Right hindlimb (tissue), 1 donor: ENCODE measurements around the gene MAGI2.

Experiments
- DNase-seq: peaks from one replicate; pipeline ENCODE4 v3.0.0-alpha.2; 2018

MAGI2 gene

DNA sequence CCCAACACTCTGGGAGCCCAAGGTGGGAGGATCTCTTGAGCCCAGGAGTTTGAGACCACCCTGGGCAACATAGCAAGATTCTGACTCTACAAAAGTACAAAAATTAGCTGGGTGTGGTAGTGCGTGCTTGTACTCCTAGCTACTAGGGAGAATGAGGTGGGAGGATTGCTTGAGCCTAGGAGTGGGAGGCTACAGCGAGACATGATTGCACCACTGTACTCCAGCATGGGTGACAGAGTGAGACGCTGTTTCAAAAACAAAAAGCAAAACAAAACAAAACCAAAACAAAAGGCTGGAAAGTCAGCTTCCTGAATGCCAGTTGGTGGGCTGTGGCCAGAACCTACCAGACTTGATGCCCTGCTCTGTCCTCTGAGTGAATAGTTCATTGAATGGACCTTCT lies 1412.0 kb downstream of the MAGI2 start:
- no peak for DNase-seq

DNA sequence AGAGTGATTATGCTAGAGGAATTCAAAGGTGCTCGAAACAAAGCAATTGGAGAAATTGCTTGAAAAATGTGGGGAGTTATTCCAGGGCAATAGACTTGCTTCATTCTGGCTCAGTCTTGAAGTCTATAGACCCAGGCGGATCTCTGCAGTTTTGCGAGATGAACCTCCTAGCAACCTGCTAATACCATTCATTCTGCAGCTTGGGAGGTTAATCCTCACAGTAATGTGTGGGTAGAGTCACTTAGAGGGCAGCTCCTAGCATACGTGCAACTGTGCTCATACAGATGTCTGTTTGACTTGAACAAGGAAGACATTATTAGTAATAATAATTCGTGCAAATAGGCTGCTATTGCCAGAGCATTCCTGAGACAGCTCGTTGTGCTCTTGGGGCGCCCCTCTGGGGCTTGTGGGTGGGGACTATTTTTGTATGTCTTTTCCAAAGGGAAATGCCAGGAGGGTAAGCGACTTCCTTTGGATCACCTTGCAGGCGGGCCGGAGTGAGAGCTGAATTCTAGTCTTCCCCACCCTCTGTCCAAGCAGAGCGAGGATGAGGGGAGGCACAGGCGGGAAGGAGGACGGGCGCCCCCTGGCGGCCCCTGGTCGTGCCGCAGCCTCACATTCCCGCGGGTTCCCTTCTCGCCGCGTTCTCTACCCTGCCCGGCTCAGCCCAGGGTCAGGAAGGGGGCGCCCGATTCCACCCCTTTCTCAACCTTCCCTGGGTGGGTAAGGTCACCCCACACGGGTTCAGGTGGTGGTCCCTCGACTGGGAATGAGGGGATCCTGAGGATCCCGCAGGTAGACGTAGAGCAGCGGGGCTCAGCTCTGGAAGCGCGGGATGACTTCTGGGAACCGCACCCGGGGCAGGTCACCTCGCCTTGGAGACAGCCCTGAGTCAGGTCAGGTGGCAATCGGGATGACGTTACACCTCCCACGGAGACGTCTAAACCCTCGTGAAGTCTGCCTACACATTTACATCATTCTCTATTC lies 1413.4 kb downstream of the MAGI2 start:
- DNase-seq = no peak

DNA sequence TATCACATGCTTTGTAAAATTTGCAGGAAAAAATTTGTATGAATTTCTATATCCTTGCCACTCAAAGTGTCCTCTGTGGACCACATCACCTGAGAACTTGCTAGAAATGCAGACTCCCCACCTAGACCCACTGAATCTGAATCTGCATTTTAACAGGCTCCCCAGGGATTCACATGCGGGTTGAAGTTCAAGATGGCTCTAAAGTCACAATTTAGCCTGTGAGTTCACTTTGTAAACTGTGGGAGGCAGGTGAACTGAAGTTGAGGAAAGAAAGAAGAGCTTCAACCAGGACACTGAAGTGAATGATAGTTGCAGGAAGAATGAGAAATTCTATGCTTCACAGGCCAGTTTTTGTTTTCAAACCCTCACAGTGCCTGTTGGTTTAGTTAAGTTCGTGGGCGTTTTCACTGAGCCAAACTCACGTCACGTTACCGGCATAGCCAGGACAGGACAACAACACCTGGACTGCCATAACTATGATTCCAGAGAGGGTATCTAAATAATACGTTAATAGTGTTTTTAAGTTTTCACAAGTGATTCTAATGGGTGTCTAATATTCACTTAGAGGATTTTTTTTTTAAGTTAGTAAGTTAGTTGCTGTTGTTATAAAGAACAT lies 1414.9 kb downstream of the MAGI2 start:
- DNase-seq = no peak

DNA sequence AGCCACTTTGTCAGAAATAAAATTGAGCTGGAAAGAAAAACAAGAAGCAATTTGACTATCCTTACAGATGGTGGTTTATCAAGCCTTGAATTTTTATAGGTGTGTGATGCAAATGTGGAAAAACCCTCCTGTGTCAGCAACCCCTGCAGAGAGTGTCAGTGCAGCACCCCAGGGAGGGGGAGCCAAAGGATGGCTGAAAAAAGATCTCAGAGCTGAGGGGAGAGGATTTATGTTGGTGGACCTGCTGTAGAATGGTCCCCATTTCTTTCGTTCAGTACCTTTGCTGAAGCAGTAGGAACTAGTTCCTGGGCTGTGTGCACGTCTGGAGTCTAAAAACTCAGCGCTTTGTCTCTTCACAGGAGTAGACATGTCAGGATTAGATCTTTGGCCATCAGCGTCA lies 1415.9 kb downstream of the MAGI2 start:
- DNase-seq = no peak

DNA sequence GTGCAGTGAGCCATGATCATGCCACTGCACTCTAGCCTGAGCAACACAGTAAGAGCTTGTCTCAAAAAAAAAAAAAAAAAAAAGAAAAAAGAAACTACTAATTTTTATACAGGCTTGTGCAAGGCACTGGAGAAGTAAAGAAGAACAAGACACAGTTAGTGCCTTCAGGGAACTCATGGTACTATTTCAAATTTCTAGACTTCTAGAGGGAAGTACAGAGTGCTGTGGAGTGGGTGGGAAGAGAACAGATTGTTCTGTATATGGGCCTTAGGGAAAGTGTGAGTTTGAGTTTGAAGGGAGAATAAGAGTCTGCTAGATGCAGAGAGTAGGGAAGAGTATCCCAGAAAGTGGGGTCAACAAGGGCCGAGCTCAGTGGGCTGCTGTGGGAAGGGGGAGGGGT lies 1420.1 kb downstream of the MAGI2 start:
- no peak for DNase-seq

DNA sequence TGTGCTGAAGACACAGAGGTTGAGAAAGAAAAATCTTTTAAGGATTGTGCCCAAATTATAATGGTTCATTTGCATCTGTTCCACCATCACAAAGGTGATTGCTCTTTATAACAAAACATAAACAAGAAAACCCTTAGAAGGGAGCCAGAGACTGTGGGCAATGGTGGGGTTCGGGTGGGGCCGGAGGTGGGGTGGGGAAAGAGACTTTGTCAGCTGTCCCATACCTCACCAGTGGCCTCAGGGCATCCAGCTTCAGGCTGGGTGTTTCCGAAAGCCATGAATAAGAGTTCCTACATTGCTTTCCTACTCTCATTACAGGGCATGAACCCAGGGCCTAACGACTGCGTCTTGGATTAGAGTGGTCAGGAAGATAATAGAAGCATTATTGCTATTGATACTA lies 1427.0 kb downstream of the MAGI2 start:
- DNase-seq = no peak

DNA sequence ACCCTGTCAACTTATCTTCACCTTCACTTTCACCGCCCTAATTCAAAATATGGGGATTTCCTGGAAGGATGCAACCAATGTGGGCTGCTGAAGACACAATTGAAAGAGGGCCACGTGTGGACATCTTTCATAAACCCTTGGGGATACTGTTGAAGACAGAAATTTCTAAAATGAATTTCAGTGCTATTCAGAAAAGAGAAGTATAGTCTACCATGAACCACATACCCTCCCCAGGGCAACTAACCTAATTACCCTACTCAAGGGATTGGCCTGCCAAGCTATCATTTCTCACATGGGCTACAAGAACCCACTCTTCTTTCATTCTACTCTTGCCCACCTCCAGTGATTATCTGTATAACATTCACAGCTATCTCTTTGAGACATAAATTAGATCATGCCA lies 1428.9 kb downstream of the MAGI2 start:
- DNase-seq = no peak

DNA sequence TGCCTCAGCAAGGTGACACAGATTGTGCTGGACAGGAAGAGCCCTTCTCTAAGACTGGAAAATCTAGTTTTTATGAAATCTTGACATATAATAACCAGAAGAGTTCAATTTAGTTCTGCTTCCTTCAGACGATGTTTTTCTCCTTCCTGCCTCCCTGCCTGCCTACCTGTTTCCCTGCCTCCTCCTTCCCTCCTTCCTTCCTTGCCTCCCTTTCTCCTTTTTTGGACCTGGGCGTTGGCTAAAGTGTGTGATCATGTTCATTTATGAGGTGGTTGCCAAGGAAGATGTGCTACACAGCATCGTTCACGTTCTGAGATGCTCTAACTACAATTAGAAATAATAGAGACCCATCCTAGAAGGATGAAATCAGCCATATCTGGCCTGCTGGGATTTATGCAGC lies 1430.3 kb downstream of the MAGI2 start:
- DNase-seq = no peak

DNA sequence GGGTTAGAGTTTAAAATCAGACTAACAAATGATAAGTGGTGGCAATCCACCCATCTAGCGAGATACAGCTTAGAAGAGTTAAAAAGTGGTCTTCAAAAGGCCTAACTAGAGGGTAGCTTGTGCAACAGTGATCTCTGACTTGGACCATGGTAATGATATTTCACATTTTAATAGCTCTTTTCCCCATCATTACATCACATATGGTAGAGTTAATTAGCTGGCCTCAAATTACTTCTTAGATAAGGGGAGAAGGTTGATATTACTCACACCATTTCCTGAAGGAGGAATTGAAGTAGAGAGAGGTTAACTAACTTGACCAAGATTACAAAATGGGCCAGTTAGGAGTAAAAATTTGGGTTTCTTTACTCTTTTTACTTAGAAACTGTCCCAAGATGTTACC lies 1431.3 kb downstream of the MAGI2 start:
- DNase-seq = no peak

DNA sequence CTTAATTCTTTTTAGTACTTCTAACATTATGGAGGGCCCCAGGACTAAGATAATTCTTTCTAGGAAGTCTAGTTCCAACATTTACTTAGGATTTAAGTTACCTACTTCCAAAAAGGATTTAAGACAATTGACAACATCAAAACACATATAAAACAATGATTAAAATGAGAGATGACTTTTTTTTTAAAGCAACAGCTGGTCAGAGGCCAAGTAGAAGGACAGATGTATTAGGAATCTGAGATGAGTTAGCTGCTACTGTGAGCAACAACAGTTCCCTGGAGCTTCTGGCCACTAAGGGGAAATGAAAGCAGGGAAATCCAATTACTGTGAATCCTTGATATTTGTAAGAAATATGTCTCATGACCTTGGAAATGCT lies 1432.6 kb downstream of the MAGI2 start:
- DNase-seq = no peak

DNA sequence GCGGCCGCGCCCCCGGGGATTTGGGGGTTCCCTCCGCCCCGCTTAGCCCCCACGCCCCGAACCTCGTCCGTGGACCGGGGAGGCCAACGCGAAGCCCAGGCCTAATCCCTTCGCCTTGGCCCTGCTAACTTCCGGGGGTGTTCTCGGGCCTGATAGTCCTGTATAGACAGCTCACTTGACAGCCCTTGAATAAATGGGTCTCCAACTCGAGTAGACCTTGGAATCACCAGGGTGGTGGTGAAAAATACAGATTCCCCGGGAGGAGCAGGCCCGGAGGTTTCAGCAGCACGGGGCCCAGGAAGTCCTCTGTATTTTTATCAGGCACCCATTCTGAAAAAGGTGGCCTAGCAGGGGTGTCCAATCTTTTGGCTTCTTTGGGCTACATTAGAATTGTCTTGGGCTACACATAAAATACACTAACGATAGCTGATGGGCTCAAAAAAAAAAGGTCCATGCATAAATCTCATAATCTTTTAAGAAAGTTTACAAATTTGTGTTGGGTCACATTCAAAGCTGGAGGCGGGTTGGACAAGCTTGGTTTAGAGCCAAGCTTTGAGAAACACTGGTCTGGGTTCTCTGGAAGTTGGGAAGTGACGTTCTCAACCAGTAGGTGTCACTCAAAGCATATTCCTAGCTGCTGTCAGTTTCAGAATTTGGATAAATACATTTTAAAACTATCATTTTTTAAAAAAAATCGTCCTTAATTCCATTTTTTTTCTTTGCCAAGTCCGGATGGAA lies 1433.2 kb downstream of the MAGI2 start:
- DNase-seq = peak; percentile 72

DNA sequence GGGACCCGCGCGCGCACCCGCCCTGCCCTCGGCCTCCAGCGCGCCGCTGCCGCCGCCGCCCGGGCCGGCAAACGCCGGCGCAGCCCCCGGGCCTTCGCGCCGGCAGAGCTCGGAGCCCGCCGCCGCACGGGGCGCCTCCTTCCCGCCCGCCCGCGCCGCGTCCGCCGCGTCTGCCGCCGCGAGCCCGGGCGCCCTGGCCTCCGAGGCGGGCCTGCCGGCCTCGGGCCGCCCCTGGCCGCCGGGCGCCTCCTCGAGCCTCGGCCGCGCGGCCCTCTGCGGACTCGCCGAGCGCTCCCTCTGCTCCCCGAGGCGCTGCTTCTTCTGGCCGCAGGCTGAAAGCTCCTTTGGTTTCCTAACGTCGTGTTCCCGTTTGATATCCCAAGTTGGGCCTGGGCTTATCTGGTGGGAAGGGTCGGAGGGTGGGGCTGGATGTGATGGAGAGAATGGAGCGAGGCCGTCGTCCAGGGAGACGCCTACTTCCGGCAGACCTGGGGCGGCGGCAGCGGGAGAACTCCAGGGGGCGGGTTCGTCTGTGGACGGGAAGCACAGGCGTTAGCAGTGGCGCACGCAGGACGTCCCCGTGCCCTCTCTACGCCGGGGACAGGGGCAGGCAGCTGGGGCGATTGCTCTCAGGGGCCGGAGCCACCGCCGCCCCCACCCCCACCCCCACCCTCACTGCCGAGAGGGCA lies 1433.9 kb downstream of the MAGI2 start:
- peak; percentile 94 for DNase-seq

DNA sequence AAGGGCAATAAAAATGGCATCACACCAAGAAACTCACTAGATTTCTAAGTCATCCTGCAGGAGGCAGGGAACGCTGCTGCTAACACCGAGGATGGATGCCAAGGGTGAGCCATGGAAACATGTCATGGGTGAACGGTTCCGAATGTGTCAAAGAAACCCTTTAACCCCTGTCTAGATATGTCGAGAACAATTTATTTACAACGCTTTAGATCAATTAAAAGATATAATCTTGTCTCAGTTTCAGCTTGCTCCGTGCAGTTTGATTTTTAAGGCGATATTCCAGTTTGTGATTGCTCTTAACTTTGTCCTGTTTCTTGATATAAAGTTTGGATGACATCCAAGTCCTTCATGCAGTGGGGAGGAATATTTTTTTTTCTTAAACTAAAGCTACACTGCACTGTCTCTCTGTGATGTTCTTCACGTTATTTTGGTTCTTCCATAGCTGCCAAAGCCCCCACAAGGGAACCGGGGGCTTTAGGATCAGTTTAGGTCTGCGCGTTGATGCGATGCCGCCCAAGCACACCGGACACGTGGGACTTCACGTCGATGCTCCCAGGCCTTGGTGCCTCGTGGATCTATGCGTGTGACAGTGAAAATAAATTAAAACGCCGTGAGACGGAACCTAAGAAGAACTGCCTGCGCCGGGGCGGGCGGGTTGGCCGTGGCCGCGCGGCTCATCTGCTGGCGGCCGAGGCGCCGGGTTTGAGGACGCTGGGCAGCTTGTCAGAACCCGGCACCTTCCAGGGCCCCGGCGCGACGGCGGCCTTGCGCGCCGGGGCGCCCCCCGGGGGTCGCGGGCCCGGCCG lies 1434.6 kb downstream of the MAGI2 start:
- DNase-seq = peak; percentile 48

DNA sequence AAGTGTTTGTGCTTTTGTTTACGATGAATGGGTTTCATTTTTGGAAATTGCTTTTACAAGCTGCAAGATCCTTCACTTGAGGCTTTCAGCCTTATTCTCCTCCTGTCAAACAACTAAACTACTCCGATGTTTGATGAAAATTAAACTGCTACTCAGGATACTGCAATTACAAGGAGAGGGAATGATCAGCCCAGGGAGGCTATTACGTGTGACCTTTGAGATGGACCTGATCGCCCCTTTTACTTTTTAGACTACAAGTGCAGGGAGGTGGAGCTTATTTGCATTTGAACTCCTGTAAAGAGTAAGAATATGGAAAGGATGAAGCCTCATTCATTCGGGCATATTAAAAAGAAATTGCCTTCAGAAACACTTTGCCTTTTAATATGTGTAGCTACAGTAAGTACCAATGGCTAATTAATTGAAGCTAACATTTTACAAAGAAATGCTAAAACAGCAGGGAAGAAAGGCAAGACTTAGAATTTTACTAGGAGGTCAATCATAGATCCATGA lies 1435.8 kb downstream of the MAGI2 start:
- DNase-seq = no peak

DNA sequence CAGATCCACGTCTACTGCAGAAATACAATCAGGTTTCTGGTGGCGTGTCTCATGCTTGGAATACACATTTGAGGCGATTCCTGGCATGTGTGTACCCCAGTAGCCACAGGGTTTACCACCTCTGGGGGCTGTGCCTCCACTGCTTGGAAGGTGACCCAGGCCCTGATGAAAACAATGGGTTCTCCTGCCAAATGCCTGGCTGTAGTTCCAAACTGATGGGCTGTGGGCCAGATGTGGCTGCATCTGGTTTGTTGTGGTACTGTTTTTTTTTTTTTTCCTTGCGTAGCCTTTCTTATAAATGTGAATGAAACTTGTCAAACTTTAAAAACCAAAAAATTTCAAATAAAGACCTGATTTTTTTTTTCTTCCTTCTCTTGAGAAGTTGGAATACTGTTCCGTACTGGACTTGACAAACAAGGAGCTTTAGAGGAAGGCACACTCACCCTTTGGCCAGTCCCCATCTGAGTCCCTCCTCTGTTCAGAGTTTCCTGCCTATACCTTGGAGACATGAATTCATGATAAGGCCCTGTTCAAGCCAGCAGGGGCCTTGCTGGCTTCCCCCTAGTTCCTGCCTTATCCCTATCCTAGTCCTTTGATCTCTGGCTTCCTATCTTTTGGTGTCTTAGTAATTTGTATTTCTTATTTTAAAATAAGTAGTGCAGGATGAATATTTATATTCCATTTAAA lies 1437.8 kb downstream of the MAGI2 start:
- no peak for DNase-seq

DNA sequence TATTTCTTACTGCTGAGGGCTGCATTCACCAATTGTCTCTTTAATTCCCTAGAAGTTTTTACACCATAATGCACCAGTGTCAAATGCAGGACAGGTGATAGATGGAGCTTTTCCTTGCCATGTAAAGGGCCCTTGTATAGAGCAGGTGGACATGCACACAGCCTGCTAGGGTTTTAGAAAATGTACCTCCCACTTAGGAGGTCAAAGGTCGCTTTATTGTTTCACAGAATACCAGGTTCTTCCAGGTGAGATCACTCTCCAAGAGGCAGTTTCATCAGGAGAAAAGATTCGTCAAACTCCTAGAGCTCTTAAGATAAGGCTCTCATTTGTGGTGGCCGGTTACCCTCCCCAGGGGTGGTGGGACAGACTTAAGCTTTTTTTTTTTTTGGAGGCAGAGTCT lies 1439.1 kb downstream of the MAGI2 start:
- DNase-seq = no peak

DNA sequence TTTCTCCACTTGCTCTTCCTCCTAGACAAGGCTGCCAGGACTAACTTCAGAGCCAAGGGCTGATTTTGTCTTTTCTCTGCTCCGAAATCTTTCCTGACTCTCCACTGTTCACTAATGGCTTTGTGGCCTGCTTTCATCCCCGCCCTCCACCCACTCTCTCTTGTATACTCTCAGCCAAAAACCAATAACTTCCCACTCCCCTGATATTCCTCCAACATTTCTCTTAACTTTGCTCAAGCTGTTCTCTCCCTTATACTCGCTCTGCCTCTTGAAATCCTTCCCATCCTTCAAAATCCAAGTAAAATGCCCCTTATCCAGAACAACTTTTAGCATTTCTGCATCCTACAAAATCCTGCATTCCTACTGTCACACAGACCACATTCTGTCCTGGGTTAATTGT lies 1440.1 kb downstream of the MAGI2 start:
- DNase-seq = peak; percentile 32

DNA sequence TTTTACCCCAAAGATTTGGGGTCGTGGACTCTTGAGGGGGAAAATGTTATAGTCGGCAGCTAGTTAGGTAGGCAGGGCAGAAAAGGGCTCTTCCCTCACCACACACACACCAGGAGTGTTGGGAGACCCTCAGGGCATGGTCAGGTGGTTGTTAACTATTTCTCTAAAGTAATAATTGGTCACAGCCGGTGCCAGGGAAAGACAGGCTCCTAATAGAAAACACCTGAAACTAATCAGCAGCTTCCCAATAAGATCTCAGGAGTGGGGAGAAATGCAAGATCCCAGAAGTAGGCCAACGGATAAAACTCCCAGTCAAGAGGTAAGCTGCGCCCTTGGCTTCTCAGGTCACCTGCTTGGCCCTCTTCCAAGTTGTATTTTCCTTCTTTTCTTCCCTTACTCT lies 1441.8 kb downstream of the MAGI2 start:
- DNase-seq = no peak

DNA sequence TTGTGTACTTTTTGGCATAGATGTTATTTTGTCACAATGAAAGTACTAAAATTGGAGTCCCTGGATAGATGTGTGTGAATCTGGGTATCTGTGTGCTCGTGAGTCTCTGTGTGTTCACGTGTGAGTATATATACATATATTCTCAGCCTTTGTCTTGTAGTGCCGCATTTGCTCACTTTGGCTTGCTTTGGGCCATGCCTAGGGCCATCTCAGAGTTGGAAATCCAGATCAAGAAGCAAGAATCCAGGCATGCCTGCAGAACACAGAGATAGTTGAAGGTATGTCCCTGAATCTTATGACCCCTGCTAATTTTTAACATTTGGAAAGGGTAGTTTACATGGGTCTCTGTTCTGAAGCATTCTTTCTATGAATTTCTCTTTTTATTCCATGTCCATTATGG lies 1446.2 kb downstream of the MAGI2 start:
- no peak for DNase-seq

DNA sequence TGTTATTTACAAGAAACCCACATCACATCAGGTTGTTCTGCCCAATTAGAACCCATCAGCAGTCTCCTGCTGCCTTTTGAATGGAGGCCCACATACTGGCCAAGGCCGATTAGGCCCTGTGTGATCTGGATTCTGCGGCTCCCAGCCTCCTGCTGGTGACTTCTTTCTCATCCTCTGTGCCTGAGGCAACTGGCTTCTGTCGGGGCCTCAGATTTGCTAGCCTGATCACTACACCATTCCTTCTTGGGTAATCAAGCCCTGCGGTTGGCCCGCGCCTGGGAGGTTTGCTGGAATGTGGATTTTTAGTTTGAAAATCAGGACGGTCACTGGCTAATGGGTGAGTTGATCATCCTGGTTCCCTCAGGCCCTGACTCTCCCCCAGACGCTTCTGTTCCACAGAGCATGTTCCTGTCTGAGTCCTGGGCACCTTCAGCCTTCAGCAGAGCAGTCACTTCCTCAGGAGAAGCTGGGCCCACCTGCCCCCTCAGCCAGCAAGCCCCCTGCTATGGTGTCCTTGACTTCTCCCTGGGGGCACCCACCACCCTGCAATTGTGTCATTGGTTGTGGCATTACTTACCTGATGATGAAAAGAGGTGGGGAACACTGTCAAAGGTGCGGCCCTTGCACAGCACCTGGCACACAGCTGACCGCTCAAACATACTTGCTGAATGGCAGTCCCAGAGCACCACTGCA lies 1447.3 kb downstream of the MAGI2 start:
- no peak for DNase-seq

DNA sequence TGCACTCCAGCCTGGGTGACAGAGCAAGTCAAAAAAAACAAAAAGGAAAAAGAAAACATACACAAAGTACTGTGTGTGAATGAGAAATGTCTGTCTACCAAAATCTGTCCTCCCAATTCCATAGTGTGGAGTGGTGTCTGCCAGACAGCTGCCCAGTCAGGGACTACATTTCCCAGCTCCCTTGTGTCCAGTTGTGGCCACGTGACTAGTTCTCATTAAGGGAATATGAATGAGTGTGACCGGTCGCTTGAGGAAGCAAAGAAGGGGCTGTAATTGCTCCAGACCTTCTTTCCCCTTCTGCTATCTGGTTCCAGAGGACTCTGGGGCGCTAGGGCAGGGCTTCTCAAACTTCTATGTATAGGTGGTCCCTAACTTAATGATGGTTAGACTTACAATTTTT lies 1450.8 kb downstream of the MAGI2 start:
- no peak for DNase-seq
